Measurements from ENCODE around the gene NEBL.

The NEBL gene

DNA sequence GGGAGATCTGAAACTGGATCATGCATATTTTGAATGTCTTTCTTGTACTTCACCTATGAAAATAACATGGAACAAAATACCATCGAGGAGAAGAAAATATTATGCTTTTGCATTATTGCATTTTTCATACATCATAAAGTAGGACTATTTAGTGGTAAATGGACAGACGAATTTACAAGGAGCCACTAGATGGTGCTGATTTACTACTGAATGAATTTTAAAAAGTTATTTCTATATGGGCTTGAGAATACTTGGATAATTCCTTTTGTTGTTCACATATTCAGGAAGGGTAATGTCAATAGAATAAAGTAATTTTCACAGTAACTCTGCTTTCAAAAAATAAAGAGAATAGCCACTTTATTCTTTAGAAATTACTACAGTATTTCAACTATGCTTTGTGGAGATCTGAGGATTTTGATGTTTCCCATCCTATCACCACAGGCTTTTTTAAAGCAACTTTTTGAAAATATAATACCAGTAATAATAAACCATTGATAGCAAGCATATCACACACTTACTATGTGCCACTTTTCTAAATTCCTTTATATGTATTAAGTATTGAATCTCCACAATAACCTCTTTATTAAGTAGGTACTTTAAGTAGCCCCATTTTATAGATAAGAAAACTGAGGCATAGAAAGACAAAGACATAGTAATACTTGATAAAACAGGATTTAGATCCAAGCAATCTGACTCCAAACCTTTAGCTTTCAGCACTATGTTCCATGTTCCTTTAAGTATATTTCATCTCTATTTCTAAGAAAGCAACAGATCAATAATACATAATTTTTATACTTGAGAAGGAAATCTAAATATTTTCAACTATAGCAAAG lies 38.6 kb downstream of the NEBL start:
- Histone ChIP-seq H3K9me3 (ENCODE audit: insufficient read depth, low read length) (no peaks in the 10 kb centered on the region), H4K20me1 (ENCODE audit: insufficient read depth, low read length) (no peaks in the 10 kb centered on the region), H3K9ac (ENCODE audit: low read length) (no peak overlapping the region), H3K79me2 (ENCODE audit: low read length) (no peaks in the 10 kb centered on the region), H3K4me1 (ENCODE audit: low read length) (no peaks in the 10 kb centered on the region), H3K4me2 (ENCODE audit: low read length) (no peak overlapping the region), H3K27ac (ENCODE audit: low read length) (no peak overlapping the region), H3K27me3 (ENCODE audit: low read depth, low read length) (no peaks in the 10 kb centered on the region), H2AFZ (ENCODE audit: low read depth, low read length) (no peak overlapping the region), H3K36me3 (replicated peaks; ENCODE audit: low read depth, low read length) (no peaks in the 10 kb centered on the region), H3K4me3 (ENCODE audit: low read length) (no peak overlapping the region)
- no peak for TF ChIP-seq EZH2phosphoT487 (IDR thresholded peaks at IDR 0.05; ENCODE audit: low read depth)
- TF ChIP-seq, protein P1, sequence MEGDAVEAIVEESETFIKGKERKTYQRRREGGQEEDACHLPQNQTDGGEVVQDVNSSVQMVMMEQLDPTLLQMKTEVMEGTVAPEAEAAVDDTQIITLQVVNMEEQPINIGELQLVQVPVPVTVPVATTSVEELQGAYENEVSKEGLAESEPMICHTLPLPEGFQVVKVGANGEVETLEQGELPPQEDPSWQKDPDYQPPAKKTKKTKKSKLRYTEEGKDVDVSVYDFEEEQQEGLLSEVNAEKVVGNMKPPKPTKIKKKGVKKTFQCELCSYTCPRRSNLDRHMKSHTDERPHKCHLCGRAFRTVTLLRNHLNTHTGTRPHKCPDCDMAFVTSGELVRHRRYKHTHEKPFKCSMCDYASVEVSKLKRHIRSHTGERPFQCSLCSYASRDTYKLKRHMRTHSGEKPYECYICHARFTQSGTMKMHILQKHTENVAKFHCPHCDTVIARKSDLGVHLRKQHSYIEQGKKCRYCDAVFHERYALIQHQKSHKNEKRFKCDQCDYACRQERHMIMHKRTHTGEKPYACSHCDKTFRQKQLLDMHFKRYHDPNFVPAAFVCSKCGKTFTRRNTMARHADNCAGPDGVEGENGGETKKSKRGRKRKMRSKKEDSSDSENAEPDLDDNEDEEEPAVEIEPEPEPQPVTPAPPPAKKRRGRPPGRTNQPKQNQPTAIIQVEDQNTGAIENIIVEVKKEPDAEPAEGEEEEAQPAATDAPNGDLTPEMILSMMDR (IDR thresholded peaks at IDR 0.05; ENCODE audit: low read depth, low read length), result peak; percentile 41

DNA sequence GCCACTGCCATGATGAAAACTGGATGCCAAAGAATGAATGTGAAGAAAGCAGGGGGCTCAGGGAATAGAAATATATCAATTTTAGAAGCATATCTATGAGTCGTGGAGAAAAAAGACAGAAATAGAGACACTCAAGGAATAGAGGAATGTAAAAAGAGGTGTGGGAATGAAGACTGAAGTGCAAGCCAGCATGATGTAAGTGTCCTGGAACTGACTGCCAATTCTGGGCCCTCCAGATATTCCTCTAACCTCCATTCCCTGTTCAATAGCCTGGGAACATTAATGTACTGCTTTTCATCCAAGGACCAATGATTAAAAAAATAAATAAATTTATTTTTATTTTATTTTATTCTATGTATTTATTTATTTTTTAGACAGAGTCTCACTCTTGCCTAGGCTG lies 40.6 kb downstream of the NEBL start:
- no peak overlapping the region for H3K4me3 ChIP-seq (ENCODE audit: low read length)
- no peaks in the 10 kb centered on the region for H3K9me3 ChIP-seq (ENCODE audit: insufficient read depth, low read length)
- no peak overlapping the region for H2AFZ ChIP-seq (ENCODE audit: low read depth, low read length)
- no peak overlapping the region for H3K4me2 ChIP-seq (ENCODE audit: low read length)
- H3K9ac ChIP-seq (ENCODE audit: low read length), result no peak overlapping the region
- no peaks in the 10 kb centered on the region for H3K79me2 ChIP-seq (ENCODE audit: low read length)
- no peaks in the 10 kb centered on the region for H3K27me3 ChIP-seq (ENCODE audit: low read depth, low read length)
- H4K20me1 ChIP-seq (ENCODE audit: insufficient read depth, low read length), result no peaks in the 10 kb centered on the region
- no peaks in the 10 kb centered on the region for H3K4me1 ChIP-seq (ENCODE audit: low read length)
- H3K27ac ChIP-seq (ENCODE audit: low read length), result no peak overlapping the region
- TF ChIP-seq, protein P1 (IDR thresholded peaks at IDR 0.05; ENCODE audit: low read depth, low read length), result no peak
- TF ChIP-seq EZH2phosphoT487 (IDR thresholded peaks at IDR 0.05; ENCODE audit: low read depth), result no peak
- H3K36me3 ChIP-seq (replicated peaks; ENCODE audit: low read depth, low read length), result no peaks in the 10 kb centered on the region

DNA sequence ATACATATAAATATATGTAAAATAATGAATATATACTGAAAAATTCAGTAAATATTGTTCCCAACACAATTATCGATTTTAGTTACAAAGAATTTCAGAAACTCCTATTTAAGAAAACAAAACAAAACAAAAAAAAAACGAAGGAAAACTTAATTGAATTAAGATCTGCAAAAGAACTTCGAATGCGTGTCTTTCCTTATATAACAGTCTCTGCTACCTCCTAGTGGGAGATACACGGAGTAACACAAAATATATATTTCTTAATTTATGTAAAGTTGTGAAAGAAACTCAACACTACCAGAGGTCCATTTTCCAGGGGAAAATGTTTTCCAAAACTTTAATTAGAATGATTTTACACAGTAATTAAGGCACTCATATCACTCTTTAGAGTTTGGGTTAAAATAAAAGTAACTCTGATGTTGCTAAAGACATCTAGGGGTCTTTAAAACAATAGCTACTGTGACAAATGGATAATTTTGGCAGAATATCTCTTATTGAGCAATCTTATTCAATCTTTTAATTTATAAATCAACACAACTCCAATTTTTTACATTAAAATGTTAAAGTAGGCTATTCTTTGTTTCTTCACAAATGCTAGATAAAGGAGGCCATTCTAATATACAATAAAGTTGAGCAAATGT lies 41.6 kb downstream of the NEBL start:
- no peak overlapping the region for H3K27ac ChIP-seq (ENCODE audit: low read length)
- TF ChIP-seq, protein P1 (IDR thresholded peaks at IDR 0.05; ENCODE audit: low read depth, low read length), result peak; percentile 25
- TF ChIP-seq EZH2phosphoT487 (IDR thresholded peaks at IDR 0.05; ENCODE audit: low read depth), result no peak
- no peaks in the 10 kb centered on the region for H3K36me3 ChIP-seq (replicated peaks; ENCODE audit: low read depth, low read length)
- no peaks in the 10 kb centered on the region for H3K79me2 ChIP-seq (ENCODE audit: low read length)
- no peak overlapping the region for H3K4me3 ChIP-seq (ENCODE audit: low read length)
- no peaks in the 10 kb centered on the region for H3K9me3 ChIP-seq (ENCODE audit: insufficient read depth, low read length)
- no peaks in the 10 kb centered on the region for H4K20me1 ChIP-seq (ENCODE audit: insufficient read depth, low read length)
- H3K27me3 ChIP-seq (ENCODE audit: low read depth, low read length), result no peaks in the 10 kb centered on the region
- H2AFZ ChIP-seq (ENCODE audit: low read depth, low read length), result no peak overlapping the region
- no peak overlapping the region for H3K9ac ChIP-seq (ENCODE audit: low read length)
- no peaks in the 10 kb centered on the region for H3K4me1 ChIP-seq (ENCODE audit: low read length)
- no peak overlapping the region for H3K4me2 ChIP-seq (ENCODE audit: low read length)

DNA sequence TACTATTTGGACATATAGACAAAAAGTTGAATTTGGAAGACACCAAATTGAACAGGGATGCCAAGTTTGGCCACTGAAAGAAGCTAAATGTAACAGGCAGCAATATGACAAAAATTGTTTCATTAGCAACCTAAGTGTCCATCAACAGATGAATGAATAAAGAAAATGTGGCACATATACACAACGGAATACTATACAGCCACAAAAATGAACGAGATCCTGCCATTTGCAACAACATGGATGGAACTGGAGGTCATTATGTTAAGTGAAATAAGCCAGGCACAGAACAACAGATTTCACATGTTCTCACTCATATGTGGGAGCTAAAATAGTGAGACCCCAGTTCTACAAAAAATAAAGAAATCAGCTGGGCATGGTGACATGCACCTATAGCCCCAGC lies 43.8 kb downstream of the NEBL start:
- no peaks in the 10 kb centered on the region for H3K79me2 ChIP-seq (ENCODE audit: low read length)
- H3K4me3 ChIP-seq (ENCODE audit: low read length), result no peak overlapping the region

More for the DNA sequence above, 43.8 kb downstream of the NEBL start:
- Histone ChIP-seq H3K9ac (ENCODE audit: low read length) (no peak overlapping the region), H3K36me3 (replicated peaks; ENCODE audit: low read depth, low read length) (no peaks in the 10 kb centered on the region), H2AFZ (ENCODE audit: low read depth, low read length) (no peak overlapping the region), H4K20me1 (ENCODE audit: insufficient read depth, low read length) (no peaks in the 10 kb centered on the region), H3K4me1 (ENCODE audit: low read length) (no peaks in the 10 kb centered on the region), H3K27ac (ENCODE audit: low read length) (no peak overlapping the region), H3K9me3 (ENCODE audit: insufficient read depth, low read length) (no peaks in the 10 kb centered on the region), H3K4me2 (ENCODE audit: low read length) (no peak overlapping the region), H3K27me3 (ENCODE audit: low read depth, low read length) (no peaks in the 10 kb centered on the region)
- TF ChIP-seq EZH2phosphoT487 (IDR thresholded peaks at IDR 0.05; ENCODE audit: low read depth), result no peak
- TF ChIP-seq, protein P1 (IDR thresholded peaks at IDR 0.05; ENCODE audit: low read depth, low read length), result no peak
